Stimulated activated CD8-positive, alpha-beta memory T cell treated with anti-CD3 and anti-CD28 coated beads, Interleukin-12 subunit alpha, Interleukin-12 subunit beta, amount 100 ng/mL, for 24 hours (primary cell): Measurements from ENCODE around the gene RTN3.
"Not testable (repeated sequence)": the region's sequence is repeated elsewhere in the genome, so short reads cannot be mapped to it uniquely, and the experiment has no call there.

Source experiments
- DNase-seq: peaks from one replicate; pipeline ENCODE4 v3.0.0-alpha.2; 2020; ENCODE audit errors: extremely low read depth

RTN3 gene

DNA sequence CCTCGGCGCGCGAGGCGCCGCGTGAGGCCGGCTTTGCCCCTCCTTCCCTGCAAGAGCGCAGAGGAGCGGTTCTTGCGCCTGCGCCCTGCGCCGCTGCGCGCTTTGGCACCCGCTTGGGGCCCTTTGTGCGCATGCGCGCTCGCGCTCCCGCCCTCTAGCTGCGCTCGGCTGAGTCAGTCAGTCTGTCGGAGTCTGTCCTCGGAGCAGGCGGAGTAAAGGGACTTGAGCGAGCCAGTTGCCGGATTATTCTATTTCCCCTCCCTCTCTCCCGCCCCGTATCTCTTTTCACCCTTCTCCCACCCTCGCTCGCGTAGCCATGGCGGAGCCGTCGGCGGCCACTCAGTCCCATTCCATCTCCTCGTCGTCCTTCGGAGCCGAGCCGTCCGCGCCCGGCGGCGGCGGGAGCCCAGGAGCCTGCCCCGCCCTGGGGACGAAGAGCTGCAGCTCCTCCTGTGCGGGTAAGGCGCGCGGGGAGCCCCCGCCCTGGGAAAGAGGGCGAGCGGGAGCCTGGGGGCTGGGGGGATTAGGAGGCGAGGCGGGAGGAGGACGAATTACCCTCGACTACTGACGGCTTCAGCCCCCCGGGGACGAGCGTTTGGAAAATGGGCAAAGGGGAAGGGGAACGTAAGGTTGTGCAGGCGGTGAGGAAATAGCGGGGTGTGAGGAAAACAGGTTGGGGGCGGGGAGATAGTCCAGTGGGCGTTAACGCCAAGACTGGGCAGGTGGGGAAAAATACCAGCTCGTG is at the start of gene RTN3:
RTN3 (plus strand) TSS at position 180 of the 745 bp plus-strand sequence; CDS start at position 317, 137 bp downstream.
- DNase-seq: peak; percentile 96

DNA sequence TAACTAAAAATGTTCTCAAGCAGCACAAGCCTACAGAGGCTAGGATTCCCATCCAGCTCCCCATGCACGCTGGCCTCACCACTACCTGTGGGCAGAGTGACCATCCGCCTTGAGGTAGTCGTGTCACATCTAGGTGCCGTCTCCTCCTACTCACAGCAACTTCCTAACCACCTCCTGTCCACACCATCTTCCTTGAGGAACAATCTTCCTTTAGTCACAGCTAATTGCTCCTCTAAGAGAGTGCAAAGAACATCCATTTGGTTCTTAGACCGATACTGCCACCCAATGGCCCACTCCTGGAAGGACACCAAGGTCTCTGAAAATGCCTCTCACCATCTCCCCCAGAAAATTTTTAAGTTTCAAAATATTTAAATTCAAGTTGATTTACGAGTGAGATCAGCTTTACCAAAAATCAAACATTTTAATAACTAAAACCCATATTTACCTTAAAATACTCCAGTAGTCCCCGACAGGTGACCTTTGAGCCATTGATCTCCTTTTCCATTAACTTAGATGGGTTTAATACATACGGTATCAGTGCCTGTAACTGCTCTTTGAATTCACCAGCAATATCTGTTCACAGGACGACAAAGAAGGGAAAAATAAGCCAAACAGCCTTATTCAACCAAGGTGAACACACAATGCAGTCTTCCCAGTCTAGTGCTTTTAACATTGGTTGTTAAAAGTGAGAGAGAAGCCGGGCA is 45.4 kb upstream of the RTN3 start:
- no peak for DNase-seq

DNA sequence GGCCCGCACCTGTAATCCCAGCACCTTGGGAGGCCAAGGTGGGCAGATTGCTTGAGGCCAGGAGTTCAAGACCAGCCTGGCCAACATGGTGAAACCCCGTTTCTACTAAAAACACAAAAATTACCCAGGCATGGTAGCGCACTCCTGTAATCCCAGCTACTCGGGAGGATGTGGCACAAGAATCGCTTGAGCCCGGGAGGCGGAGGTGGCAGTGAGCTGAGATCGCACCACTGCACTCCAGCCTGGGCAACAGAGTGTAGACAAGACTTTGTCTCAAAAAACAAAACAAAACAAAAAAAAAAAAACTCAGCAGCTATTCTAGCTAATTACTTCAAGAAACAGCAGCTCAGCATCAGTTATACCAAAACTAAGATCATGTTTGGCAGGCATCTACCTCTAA is 42.9 kb upstream of the RTN3 start:
- not testable (repeated sequence) for DNase-seq

- DNase-seq: no peak
These were observed 42.0 kb upstream of the RTN3 start for GRCh38 chr11:63639199-63639832.

DNA sequence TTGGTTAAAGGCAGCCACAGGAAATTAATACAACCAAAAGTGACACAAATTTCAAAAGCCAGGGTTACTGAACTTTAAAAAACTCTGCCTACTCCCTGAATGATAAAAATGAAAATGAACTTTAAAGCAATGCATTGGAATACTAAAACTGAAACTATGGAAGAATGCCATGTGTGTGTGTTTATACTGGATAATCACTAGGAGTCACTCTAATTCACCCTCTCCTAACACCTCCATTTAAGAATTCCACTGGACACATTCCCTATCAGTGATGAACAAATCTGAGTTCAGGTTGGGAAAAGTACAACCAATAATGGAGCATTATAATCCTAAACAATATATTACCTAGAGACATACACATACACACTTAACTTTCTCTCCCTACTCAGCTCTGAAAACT is 39.6 kb upstream of the RTN3 start:
- DNase-seq: no peak

- DNase-seq: no peak
These were observed 38.1 kb upstream of the RTN3 start for GRCh38 chr11:63643205-63643604.

DNA sequence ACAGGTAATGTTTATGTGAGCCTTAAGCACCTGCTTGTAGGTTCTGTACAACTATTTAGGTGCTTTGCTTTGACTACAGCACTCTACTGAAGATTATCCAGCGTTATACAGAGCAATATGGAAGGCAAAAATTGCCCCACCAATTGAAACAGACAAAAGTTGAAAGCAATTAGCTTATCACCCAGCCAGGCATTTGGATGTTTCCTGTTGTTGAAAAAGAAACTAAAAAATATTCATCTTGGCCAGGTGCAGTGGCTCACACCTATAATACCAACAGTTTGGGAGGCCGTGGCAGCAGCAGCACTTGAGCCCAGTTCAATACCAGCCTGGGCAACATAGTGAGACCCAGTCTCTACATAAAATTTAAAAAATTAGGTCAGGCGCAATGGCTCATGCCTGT is 28.6 kb upstream of the RTN3 start:
- no peak for DNase-seq

GRCh38 chr11:63660972-63661371 is 20.3 kb upstream of the RTN3 start:
- DNase-seq: no peak

DNA sequence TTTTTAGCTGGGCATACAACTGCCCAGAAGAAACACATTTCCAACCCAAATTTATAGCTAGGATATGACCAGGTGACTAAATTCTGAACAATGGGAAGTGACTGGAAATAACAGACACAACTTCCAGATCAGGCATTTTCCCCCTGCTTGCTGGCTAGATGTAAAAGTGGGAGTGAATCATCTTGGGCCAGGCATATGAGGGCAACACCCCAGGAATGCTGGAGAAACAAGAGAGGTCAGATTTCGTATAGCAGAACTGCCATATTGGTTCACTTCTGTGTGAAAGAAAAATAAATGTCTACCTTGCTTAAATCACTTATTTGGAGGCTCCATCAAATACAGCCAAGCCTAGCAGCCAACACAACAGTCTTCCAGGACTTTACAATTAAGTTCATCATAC is 17.5 kb upstream of the RTN3 start:
- DNase-seq: no peak

DNA sequence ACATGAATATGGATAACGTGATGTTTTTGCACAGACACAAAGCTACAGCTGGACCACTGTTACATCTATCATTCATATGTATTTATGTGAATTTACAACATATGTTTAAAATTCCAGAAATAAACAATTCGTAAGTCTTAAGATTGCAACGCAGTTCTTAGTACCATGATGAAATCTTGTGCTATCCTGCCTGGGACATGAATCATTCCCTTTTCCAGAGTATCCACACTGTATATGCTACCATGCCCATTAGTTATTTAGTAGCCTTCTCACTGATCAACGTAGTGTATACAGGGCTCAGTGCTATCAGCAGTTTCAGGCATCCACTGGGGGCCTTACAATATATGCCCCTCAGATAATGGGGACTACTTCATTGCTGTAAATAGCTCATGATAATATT is 14.4 kb upstream of the RTN3 start:
- no peak for DNase-seq

GRCh38 chr11:63667995-63668795 is 13.1 kb upstream of the RTN3 start:
- no peak for DNase-seq

GRCh38 chr11:63670096-63670432 is 11.2 kb upstream of the RTN3 start:
- DNase-seq: no peak

GRCh38 chr11:63670433-63671321 is 10.6 kb upstream of the RTN3 start:
- no peak for DNase-seq

DNA sequence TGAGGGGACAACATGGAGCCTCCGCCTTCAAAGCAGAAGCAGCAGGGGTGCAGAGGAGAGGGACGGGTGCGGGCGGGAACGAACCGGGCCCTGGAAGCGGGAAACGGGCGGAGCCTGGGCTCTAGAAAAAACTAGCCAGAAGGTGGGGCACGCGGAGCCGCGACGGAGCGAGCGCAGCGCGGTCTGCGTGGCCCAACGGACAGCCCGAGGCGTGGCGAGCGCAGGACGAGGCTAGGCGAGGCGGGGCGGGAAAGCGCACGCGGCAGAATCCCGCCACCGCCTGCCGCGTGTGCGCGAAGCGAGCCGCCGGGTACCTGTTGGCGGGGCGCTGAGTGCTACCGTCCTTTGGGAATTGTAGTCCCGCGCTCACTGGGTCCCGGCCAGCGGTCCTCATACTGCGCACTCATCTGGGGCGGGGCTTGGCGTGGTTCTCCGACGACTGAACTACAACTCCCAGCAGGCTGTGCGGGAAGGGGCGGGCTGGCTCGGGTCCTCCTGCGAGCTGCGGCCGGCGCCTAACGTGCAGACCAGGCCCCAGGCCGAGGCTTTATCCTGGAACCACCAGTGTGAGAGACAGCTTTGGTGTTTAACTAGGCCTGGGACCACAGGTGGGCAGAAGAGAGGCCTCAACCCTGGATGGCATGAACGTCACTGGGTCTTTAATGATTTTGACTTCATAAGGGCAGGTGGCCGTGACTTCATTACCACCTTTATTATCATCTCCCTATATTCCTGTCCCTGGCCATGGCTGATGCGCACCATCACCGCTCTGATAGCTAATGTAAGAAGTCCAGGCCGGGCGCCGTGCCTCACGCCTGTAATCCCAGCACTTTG is 9.8 kb upstream of the RTN3 start, which contains the start of gene ATL3:
ATL3 (minus strand) TSS at position 55 of the 834 bp plus-strand sequence; CDS start at position 14, 41 bp downstream.
- DNase-seq: peak; percentile 84

DNA sequence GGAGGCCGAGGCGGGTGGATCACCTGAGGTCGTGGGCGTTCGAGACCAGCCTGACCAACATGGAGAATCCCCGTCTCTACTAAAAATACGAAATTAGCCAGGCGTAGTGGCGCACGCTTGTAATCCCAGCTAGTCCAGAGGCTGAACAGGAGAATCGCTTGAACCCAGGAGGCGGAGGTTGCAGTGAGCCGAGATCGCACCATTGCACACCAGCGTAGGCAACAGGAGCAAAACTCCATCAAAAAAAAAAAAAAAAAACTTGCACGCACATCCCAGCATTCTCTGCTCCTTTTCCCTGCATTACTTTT is 9.2 kb upstream of the RTN3 start:
- DNase-seq: no peak

DNA sequence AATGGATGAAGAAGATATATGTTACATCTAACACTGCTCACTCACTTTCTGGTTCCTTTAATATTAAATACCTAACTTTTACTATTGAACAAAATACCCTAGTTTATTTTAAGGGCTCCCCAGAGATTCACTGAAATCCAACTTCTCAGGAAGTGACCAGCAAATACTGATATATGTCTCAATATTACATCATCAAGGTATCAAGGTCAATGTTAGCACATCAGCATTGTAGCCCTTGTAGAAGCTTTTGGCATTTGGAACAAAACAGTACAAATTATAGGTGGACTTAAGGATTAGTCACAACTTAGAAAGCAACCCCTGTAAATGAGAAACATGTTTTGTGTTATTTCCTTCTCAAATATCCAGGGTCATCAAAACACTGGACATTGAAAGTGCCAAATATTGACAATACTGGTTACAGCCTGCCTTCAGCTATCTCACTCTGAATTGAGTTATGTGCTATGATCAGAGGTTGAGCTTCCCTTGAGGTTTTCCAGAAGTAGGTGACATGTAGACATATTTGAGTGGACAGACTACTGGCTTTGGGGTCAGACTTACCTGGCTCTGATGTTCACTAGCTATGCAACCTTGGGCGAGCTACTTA is 8.3 kb upstream of the RTN3 start:
- no peak for DNase-seq

- no peak for DNase-seq
These were observed 7.7 kb upstream of the RTN3 start for GRCh38 chr11:63673579-63673978.

DNA sequence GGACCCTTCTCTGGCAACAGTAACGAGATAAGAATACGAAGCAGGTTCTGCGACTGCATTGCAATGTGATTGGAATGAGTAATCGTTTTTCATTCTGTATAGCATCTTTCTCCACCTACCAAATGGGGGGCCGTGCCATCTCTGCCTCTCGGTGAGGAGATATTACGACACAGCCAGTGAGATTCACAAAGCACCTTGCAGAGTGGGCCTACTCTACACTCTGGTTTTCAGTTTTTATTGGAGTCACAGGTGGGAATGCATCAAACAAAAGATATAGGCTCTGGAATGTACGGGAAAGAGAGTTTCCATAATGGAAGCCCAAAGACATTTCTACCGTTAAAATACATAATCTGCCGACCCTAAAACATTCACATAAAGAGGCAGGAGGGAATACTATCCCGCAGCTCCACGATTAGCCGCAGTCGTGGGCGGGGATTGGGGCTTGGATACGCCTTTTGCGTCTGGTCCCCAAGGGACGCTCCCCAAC is 423 bp upstream of the RTN3 start:
- DNase-seq: no peak

DNA sequence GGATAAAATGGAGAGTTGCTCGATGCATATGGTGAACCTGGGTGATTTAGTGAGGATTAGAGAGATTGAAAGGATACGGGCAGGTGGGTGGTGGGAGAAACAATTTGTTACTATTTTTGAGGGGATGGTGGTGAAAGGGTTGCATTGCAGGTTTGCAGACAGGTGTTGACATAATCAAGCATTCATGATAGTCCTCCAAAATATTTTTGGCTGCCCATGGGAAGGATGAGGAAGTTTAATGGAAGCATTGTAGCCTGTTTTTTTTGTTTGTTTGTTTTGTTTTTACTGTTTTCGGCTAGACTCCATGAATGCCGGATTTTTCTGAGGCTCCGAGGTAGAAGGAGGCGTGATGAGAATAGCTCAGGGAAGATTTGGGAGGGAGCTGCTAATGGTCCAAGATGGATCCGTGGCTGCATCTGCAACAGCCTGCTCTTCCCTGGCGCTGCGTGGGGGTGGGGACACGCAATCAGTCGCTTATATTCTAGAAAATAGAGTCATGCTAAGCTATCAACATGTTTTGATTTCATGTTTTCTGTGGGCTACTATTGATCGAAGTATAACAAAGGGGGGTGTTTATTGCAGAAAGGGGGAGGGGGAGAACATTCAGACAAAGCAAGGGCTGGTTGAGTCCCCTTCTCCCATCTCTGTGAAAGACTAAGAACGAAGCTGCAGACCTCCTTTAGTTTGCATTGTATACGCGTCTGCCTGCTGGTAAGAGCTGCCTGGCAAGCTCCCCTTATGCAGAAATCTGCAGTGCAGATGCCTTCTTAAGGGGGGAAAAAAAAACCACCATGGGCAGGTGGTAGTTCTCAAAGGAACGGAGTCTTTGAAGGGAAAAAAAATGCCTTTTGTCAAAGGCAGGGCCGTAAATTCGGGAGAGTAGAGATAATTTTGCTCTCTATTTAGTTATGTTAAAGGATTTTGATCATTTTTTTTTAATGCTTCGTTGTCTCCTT is 1.0 kb downstream of the RTN3 start:
- no peak for DNase-seq
